Ramos (cell line): ENCODE results near the gene OXTR.

ENCODE experiments used
- in situ Hi-C: fragments of 300-500 bp; cut with MboI; formaldehyde crosslinking; loops from one replicate; pipeline ENCODE4 v1.14.3; 2022; ENCODE audit warnings: low sequenced_read_pairs; ENCODE audit not compliant: unreplicated experiment

The OXTR gene

DNA sequence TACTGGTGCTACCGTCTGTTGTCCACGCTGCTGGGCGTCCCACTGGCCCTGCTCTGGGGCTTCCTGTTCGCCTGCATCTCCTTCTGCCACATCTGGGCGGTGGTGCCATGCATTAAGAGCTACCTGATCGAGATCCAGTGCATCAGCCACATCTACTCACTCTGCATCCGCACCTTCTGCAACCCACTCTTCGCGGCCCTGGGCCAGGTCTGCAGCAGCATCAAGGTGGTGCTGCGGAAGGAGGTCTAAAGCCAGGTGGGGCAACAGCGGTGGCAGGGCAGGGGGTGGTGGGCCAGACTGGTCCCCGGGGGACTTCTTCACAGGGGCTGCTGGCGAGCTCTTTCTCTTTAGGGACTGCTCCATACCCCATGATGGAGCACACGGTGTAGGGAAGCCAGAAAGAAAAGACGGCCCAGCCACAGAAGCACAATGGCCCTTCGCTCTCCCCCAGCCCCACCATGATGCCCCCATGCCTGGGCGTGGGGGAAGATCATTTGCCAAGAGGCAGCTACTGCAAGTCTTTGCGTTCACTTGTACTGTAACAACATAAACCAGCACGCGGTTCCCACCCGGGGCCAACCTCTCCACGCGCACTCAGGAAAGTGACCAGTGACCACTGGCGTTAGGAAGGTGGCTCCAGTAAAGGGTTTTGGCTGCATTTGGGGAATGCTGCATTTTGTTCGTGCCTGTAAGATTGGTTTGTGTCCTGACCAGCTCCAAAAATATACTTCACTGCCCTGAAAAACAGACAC, 23.6 kb downstream of the OXTR start:
- in situ Hi-C loops = no loop called here

DNA sequence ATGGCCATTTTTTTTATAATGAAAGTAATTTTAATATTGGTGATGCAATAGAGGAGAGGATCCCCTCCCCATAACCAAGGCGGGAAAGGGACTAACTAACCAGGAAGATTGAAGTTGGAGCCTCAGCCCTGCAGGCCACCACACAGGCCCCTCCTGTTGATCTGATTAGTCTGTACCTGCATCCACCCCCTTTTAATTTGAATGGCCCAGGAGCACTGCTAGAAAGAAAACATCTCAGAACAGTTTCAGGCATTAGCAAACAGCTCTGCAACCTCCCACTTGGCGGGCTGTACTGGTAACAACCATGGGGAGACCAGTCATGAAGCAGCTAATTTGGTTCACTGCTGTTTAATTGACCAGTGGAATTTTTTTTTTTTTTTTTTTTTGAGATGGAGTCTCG, 25.5 kb downstream of the OXTR start:
- in situ Hi-C loops = no loop called here

DNA sequence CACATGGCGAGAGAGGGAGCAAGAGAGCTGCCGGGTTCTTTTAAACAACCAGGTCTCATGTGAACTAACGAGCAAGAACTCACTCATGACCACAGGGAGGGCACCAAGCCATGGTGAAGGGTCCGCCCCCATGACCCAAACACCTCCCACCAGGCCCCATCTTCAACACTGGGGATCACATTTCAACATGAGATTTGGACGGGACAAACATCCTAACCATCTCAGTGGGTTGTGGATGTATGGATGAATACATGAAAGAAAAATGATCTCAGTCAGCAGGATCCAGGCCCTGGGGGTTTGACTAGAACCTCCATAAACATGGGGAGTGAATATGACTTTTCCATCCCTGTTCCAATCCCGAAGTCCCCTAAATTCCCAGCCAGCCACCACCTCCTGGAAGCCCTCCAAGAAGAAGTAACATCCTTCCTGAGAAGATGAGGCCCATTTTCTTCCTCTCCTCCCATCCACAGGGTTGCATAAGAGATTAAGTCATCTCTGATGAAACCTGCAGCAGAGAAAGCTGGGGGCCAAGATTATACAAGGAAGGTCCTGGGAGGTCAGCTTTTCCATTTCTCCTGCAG, 26.3 kb downstream of the OXTR start:
- in situ Hi-C loops = no loop called here

DNA sequence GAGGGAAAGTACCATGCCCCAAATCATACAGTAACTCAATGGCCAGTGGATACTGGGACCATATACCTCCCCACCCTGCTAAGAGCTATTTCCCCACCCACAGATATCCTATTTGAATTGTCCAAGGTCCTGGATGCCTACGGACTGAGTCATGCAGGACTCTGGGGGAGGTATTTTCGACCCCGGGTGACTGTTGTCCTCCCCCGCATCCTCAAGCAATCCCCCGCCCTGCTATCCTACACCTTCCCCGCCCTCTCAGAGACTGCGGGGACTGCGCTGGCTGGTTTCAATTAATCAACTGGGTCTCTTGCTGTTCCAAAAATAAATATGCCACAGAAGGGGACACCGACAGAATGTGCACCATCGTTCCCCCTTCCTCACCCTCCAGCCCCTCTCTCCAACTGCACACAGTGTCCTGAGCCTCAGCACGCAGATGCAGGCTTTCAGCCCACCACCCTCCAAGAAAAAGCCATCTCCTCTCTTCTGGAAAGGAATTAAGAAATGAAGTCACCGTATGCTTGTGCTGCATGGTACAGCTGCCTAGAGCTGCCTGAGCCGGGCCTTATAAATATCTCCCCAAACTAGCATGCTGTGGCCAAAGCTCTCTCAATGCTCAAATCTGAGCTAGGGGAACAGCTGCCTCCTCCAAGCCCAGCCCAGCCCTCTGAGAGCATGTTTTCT, 27.7 kb downstream of the OXTR start:
- in situ Hi-C loops = no loop called here

GRCh38 chr3:8739757-8740504, 29.5 kb downstream of the OXTR start:
- in situ Hi-C loops = no loop called here

GRCh38 chr3:8738639-8739038, 30.8 kb downstream of the OXTR start:
- in situ Hi-C loops = no loop called here

DNA sequence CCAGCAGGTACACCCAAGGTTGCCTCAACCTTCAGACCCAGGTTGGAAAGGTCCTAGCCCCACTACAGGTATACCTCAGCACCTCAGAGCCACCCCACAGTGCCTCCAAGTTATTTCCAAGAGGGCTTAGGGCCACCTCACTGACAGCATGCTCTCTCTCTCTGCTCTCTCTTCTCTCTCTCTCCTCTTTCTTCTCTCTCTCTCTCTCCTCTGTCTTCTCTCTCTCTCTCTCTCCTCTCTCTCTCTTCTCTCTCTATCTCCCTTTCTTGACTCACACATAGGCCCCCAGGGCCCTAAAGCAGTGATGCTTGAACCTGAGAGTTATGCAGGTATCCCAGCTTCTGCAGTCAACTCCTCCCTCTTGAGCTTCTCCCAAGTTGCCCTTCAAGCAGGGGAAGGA, 31.6 kb downstream of the OXTR start:
- in situ Hi-C loops = no loop called here

- in situ Hi-C loops = no loop called here
Measured at GRCh38 chr3:8737301-8737700, 32.1 kb downstream of the OXTR start.

DNA sequence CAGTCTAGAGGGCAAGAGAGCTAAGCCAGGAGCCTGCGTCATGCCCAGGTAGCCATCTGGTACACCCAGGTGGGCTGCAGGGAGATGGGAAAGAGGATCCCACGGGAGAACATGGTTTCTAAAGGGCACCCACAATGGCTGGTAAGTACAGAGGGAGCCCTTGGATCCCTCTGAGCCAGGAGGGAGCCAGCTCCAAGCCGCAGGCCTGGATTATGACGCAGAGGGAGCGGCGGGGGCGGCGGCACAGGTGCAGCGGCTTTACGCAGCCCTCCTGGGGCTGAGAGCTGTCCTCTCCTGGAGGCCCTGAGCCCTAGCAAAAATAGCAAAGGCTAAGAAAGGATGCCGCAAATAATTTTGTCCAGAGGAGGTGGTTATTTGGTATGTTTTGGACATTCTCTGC, 33.0 kb downstream of the OXTR start:
- in situ Hi-C loops = no loop called here

GRCh38 chr3:8734908-8735307, 34.5 kb downstream of the OXTR start:
- in situ Hi-C loops = no loop called here

DNA sequence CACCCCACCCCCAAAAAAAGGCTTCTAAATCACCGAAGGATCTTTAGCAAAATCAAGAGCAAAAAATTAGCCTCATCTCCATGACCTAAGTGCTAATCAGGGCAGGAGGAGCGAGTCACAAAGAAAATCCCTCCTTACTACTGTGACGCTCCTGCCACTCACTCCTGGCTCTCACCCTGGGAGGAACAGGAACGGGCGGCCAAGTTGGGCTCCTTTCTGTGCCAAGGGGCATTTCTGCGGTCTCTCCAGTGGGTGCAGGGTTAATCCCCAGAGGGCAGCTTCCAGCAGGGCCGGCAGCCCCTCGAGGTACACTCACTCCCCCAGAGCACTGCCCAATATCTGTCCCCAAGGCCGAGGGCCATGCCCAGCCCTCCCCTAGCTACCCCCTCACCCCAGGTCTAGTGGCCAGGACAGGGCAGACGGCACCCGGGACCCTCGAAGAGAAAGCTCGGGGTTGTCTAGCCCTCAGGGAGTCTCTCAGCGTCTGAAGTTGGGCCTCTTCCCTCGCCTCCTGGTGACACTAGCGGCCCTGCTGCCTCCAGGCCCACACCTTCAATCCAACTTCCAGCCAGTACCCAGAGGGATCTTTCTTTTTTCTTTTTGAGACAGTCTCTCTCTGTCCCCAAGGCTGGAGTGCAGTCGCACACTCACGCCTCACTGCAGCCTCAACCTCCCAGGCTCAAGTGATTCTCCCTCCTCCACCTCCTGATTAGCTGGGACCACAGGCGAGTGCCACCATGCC, 35.1 kb downstream of the OXTR start:
- in situ Hi-C loops = no loop called here

DNA sequence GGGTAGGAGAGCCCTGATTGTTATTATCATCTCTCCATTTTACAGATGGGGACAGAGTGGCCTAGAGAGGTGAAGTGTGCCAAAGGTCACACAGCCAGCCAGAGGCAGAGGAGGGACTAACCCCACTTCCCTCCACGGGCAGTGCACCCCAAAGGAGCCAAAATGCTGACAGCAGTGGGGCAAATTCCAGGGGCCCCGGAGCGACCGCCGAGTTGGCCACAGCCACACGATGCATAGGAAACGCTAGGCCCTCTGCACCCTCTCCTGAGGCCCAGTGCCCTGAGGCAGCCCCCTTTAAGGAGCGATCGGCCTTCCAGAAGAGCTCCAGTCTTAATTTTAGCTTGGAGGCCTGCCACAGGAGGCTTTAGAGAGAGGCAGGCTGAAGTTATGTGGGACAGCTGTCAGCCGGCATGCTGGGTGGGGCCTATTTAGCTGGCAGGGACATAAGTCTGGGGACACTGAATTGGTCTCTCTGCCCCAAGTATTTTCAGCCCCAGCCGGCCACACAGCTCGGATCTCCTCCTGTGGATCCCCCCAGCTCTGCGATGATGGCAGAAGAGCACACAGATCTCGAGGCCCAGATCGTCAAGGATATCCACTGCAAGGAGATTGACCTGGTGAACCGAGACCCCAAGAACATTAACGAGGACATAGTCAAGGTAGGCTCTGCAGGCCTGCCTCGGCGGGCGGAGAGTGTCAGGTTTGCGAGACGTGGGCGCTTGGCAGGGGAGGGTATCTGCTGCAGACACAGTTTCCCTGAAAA, 35.9 kb downstream of the OXTR start, which contains the start of gene CAV3:
Gene CAV3 (plus strand): TSS at position 471 of the 763 bp plus-strand sequence. CDS start 75 bp downstream, at position 546.
- in situ Hi-C loops = no loop called here

GRCh38 chr3:8732413-8732812, 37.0 kb downstream of the OXTR start:
- in situ Hi-C loops = no loop called here

DNA sequence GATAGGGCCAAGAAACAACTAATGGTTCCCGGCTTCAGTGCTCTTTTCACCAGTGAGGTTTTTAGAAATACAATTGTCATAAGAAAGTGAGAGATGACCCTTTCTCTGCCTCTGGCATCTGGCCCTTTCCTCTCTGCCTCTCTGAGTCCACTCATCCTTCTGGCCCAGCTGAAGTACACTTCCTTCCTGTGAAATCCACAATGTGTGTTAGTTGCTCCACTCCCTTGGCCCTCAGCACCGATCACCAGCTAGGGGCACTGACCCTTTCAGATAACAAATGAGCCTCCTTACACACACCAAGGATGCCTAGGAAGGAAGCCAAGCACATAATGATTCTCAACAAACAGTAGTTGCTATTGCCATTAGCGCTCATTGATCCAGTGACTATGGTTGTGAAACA, 38.8 kb downstream of the OXTR start:
- in situ Hi-C loops = no loop called here

DNA sequence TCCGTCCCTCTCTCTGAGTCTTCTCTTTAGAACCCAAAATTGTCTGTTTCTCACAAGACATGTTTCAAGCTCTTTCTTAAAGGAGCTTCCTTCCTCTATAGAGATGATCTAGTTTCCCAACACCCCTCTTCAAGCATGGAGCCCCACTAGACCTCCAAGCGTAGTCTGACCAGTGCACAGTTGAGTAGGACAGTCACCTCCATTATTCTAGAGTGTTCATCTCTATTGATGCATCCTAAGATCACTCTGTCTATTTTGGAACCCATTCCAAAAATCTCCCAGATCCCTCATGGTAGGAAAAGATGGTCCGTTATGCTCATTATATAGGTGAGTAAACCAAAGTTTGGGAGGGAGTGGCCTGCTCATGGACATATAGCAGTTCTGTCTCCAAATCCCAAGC, 39.9 kb downstream of the OXTR start:
- in situ Hi-C loops = no loop called here

GRCh38 chr3:8727605-8728512, 41.6 kb downstream of the OXTR start:
- in situ Hi-C loops = no loop called here

- in situ Hi-C loops = no loop called here
Measured at GRCh38 chr3:8724108-8724752, 45.2 kb downstream of the OXTR start.

GRCh38 chr3:8723612-8724011, 45.8 kb downstream of the OXTR start:
- in situ Hi-C loops = no loop called here
